ENCODE data around the gene ICE2.

DNA sequence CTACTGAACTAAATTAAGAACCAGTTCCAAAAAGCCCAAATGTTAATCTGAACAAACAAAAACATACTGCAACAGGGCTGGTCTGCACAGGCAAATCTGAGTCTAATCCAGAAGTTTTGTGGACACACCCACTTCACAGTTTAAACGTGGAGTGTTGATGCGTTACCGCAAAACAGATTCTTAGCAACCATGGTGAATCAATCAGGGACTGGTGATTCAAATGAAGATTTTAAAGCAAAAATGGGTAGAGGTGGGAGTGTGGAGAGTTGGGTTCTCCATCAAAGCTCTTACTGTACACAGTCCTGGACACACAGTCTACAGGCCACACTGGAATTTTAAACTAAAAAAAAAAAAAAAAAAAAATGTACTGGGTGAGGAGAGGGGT is 86.3 kb downstream of the ICE2 start:
- no peak for TF ChIP-seq POLR2A (IDR thresholded peaks at IDR 0.05)
- no peak for TF ChIP-seq CTCF (IDR thresholded peaks at IDR 0.05)

Measured in lower leg skin (tissue), 3 donors.